ENCODE results near the gene CDKN1B. TPM values are rescaled to one million over a fixed set of nuclear protein-coding genes. Genes with fewer than 3 reads are reported as not detected.

CDKN1B gene
- total RNA-seq, 1 donor from 2014 or later: 47.4 TPM

DNA sequence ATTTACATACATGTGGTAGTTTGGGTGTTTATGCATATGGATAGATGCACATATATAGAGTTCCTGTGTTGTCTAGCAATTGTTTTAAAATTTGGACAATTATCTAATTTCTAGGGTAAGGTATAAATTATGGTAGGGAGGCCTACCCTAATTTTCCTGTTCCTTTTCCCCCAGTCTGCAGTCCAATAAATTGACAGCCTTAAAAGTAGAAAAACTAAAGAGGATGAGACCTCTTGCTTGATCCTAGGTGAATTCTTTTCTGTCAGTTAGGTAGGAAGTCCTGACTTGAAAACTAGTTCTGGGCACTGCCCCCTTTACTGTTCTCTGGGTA is 2.1 kb upstream of the CDKN1B start:
- peaks cover 50% of the 10 kb centered on the region for H3K4me1 Mint-ChIP-seq
- peak overlapping the region; percentile 96 for H3K27ac Mint-ChIP-seq
- no peak for DNase-seq
- intact Hi-C loops (cut with micrococcal nuclease): loop anchor here (2.0 to 5.0 kb wide), 8 partner anchors 14 to 1677 kb away; partner anchors contain the start of genes ATF7IP and CREBL2
- H3K9me3 Mint-ChIP-seq: no peaks in the 10 kb centered on the region
- peaks cover 25% of the 10 kb centered on the region for H3K36me3 Mint-ChIP-seq (ENCODE audit: low read depth)
- H3K4me3 Mint-ChIP-seq: peak overlapping the region; percentile 82
- no peaks in the 10 kb centered on the region for H3K27me3 Mint-ChIP-seq

- Mint-ChIP-seq H3K4me1 (peaks cover 53% of the 10 kb centered on the region), H3K9me3 (no peaks in the 10 kb centered on the region), H3K27ac (peak overlapping the region; percentile 96), H3K27me3 (no peaks in the 10 kb centered on the region), H3K4me3 (peak overlapping the region; percentile 82), H3K36me3 (ENCODE audit: low read depth) (peaks cover 31% of the 10 kb centered on the region)
- intact Hi-C loops (cut with micrococcal nuclease): loop anchor here (2.0 to 5.0 kb wide), 9 partner anchors 13 to 1677 kb away; partner anchors contain the start of genes ATF7IP and CREBL2
- peak; percentile 86 for DNase-seq
These were observed 1.6 kb upstream of the CDKN1B start for GRCh38 chr12:12715459-12716150.

DNA sequence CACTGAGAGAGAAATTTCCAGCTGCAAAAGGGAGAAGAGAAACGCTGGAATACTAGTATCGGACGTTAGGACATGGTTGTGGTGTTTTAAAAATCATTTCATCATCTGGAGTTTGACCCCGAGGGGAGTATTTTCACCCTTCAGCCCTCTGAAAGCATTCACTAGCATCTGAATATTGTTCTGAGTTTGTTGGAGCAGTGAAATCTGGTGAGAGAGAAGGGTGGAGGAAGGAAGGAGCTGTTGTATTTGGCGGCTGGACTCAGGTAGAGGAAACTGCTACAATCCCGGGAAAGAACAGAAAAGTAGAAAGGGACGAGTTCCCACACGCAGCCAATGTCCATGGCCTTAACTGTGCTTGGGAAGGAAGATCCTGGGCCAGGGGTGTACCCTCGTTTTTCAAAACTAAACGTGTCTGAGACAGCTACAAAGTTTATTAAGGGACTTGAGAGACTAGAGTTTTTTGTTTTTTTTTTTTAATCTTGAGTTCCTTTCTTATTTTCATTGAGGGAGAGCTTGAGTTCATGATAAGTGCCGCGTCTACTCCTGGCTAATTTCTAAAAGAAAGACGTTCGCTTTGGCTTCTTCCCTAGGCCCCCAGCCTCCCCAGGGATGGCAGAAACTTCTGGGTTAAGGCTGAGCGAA is 896 bp upstream of the CDKN1B start:
- Mint-ChIP-seq H3K27me3 (no peaks in the 10 kb centered on the region), H3K36me3 (ENCODE audit: low read depth) (peaks cover 37% of the 10 kb centered on the region), H3K4me1 (peaks cover 59% of the 10 kb centered on the region), H3K9me3 (no peaks in the 10 kb centered on the region), H3K27ac (peak overlapping the region; percentile 96), H3K4me3 (peak overlapping the region; percentile 82)
- intact Hi-C loops (cut with micrococcal nuclease): loop anchor here (2.0 to 5.0 kb wide), 7 partner anchors 104 to 1676 kb away; partner anchors contain the start of genes ATF7IP and CREBL2
- peak; percentile 76 for DNase-seq

GRCh38 chr12:12717586-12718380 is 615 bp downstream of the CDKN1B start:
- H3K27ac Mint-ChIP-seq: peak overlapping the region; percentile 99
- H3K4me1 Mint-ChIP-seq: peaks cover 55% of the 10 kb centered on the region
- no peaks in the 10 kb centered on the region for H3K9me3 Mint-ChIP-seq
- intact Hi-C loops (cut with micrococcal nuclease): loop anchor here (1.0 to 5.0 kb wide), 9 partner anchors 8 to 1675 kb away; partner anchors contain the start of genes ATF7IP, BORCS5 and CREBL2
- H3K27me3 Mint-ChIP-seq: no peaks in the 10 kb centered on the region
- DNase-seq: peak; percentile 82
- peak overlapping the region; percentile 97 for H3K4me3 Mint-ChIP-seq
- peaks cover 49% of the 10 kb centered on the region for H3K36me3 Mint-ChIP-seq (ENCODE audit: low read depth)

DNA sequence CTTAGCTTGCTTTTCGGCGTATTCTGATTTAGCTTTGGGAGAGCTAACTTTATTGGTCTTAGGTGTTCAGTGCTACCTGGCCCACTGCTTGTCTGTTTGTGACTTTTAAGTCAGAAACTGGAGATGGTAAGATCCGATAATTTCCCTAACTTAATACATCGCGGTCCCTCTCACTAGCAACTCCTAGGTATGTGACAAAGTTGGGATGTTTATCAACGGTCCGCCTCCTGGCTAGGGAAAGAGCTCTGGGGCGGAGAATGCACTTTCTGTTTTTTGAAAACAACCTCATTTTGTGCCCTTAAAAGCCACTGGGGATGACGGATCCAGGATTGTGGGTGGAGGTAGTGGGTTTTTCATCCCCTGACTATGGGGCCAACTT is 1.2 kb downstream of the CDKN1B start:
- Mint-ChIP-seq H3K27me3 (no peaks in the 10 kb centered on the region), H3K27ac (peak overlapping the region; percentile 99), H3K36me3 (ENCODE audit: low read depth) (peaks cover 53% of the 10 kb centered on the region), H3K4me3 (peak overlapping the region; percentile 97), H3K9me3 (no peaks in the 10 kb centered on the region), H3K4me1 (peaks cover 53% of the 10 kb centered on the region)
- peak; percentile 78 for DNase-seq
- intact Hi-C loops (cut with micrococcal nuclease): loop anchor here (5.0 kb wide), 6 partner anchors 106 to 1674 kb away; partner anchors contain the start of genes ATF7IP and CREBL2

DNA sequence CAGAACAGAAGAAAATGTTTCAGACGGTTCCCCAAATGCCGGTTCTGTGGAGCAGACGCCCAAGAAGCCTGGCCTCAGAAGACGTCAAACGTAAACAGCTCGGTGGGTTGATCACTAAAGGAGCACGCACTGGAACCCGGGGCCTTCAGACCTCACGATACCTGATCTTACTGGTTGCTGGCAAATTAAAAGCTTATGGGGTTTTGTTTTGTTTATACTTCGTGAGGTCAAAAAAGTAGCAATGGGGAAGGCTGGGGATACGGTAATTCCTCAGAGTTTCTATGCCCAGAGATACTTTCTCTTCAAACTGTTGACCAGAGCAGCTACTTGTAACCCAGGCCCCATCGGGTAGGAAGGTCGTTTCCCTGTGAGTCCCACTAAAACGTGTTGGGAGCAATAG is 1.7 kb downstream of the CDKN1B start:
- intact Hi-C loops (cut with micrococcal nuclease): loop anchor here (5.0 kb wide), 6 partner anchors 107 to 1673 kb away; partner anchors contain the start of genes ATF7IP and CREBL2
- no peaks in the 10 kb centered on the region for H3K9me3 Mint-ChIP-seq
- H3K4me1 Mint-ChIP-seq: peaks cover 49% of the 10 kb centered on the region
- H3K27ac Mint-ChIP-seq: peak overlapping the region; percentile 99
- H3K27me3 Mint-ChIP-seq: no peaks in the 10 kb centered on the region
- peak overlapping the region; percentile 97 for H3K4me3 Mint-ChIP-seq
- H3K36me3 Mint-ChIP-seq (ENCODE audit: low read depth): peaks cover 55% of the 10 kb centered on the region
- DNase-seq: peak; percentile 78

GRCh38 chr12:12719496-12719895 is 2.3 kb downstream of the CDKN1B start:
- intact Hi-C loops (cut with micrococcal nuclease): loop anchor here (5.0 kb wide), 6 partner anchors 107 to 1673 kb away; partner anchors contain the start of genes ATF7IP and CREBL2
- DNase-seq: no peak
- peaks cover 43% of the 10 kb centered on the region for H3K4me1 Mint-ChIP-seq
- peak overlapping the region; percentile 99 for H3K27ac Mint-ChIP-seq
- no peaks in the 10 kb centered on the region for H3K9me3 Mint-ChIP-seq
- H3K27me3 Mint-ChIP-seq: no peaks in the 10 kb centered on the region
- H3K4me3 Mint-ChIP-seq: peak overlapping the region; percentile 97
- H3K36me3 Mint-ChIP-seq (ENCODE audit: low read depth): peaks cover 56% of the 10 kb centered on the region

- Mint-ChIP-seq H3K9me3 (no peaks in the 10 kb centered on the region), H3K27ac (peak overlapping the region; percentile 99)
- intact Hi-C loops (cut with micrococcal nuclease): no loop called here
These were observed 2.9 kb downstream of the CDKN1B start for GRCh38 chr12:12720052-12720451.

GRCh38 chr12:12720672-12721161 is 3.5 kb downstream of the CDKN1B start:
- peaks cover 60% of the 10 kb centered on the region for H3K36me3 Mint-ChIP-seq (ENCODE audit: low read depth)
- peaks cover 2% of the 10 kb centered on the region for H3K27me3 Mint-ChIP-seq

More at GRCh38 chr12:12720052-12720451, 2.9 kb downstream of the CDKN1B start:
- Mint-ChIP-seq H3K4me1 (peaks cover 39% of the 10 kb centered on the region), H3K36me3 (ENCODE audit: low read depth) (peaks cover 57% of the 10 kb centered on the region), H3K4me3 (peak overlapping the region; percentile 97), H3K27me3 (no peaks in the 10 kb centered on the region)
- no peak for DNase-seq

DNA sequence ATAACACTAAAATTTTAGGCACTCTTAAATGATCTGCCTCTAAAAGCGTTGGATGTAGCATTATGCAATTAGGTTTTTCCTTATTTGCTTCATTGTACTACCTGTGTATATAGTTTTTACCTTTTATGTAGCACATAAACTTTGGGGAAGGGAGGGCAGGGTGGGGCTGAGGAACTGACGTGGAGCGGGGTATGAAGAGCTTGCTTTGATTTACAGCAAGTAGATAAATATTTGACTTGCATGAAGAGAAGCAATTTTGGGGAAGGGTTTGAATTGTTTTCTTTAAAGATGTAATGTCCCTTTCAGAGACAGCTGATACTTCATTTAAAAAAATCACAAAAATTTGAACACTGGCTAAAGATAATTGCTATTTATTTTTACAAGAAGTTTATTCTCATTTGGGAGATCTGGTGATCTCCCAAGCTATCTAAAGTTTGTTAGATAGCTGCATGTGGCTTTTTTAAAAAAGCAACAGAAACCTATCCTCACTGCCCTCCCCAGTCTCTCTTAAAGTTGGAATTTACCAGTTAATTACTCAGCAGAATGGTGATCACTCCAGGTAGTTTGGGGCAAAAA is 4.1 kb downstream of the CDKN1B start:
- H3K4me1 Mint-ChIP-seq: peaks cover 33% of the 10 kb centered on the region
- no peak for DNase-seq
- H3K9me3 Mint-ChIP-seq: no peaks in the 10 kb centered on the region
- H3K4me3 Mint-ChIP-seq: peak overlapping the region; percentile 97
- H3K27me3 Mint-ChIP-seq: peaks cover 3% of the 10 kb centered on the region
- H3K27ac Mint-ChIP-seq: peak overlapping the region; percentile 99
- intact Hi-C loops (cut with micrococcal nuclease): no loop called here
- peaks cover 62% of the 10 kb centered on the region for H3K36me3 Mint-ChIP-seq (ENCODE audit: low read depth)

More at GRCh38 chr12:12720672-12721161, 3.5 kb downstream of the CDKN1B start:
- DNase-seq: peak; percentile 77
- peak overlapping the region; percentile 97 for H3K4me3 Mint-ChIP-seq
- peak overlapping the region; percentile 99 for H3K27ac Mint-ChIP-seq
- intact Hi-C loops (cut with micrococcal nuclease): no loop called here
- H3K4me1 Mint-ChIP-seq: peaks cover 37% of the 10 kb centered on the region
- no peaks in the 10 kb centered on the region for H3K9me3 Mint-ChIP-seq

- H3K36me3 Mint-ChIP-seq (ENCODE audit: low read depth): peaks cover 67% of the 10 kb centered on the region
- intact Hi-C loops (cut with micrococcal nuclease): no loop called here
These were observed 4.8 kb downstream of the CDKN1B start for GRCh38 chr12:12721814-12722434.

DNA sequence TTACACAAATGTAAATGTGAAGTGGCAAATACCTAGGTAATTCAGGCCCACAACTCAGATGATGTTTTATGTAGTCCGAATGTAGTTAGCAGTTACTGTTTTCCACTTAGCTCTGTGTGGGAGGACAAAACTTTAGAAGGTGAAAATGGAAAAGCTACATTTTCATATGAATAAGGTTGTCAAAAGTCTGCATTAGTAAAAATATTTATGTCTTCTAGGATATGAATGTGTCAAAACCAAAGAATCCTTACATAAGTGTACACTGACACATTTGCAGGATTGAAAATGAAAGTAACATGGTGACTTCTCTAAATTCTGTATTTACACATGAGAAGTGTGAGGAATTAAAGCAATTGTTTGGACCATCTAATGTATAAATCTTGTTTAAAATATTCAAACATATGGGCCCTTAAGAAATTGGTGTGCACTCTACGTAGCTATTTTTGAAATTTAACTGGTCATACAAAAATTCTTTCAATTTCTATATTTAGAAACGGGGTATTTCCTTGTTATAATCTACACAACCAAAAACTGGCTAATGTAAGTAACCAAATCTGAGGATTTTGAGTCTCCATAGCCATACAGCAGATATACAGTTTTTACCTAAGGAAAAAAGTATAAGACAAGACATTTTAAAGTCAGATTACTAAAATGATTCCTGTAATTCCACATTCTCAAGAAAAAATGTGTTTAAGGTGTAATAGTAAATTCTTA is 5.4 kb downstream of the CDKN1B start:
- Mint-ChIP-seq H3K36me3 (ENCODE audit: low read depth) (peaks cover 65% of the 10 kb centered on the region), H3K27me3 (peaks cover 3% of the 10 kb centered on the region), H3K9me3 (no peaks in the 10 kb centered on the region), H3K4me1 (peaks cover 36% of the 10 kb centered on the region), H3K4me3 (peak overlapping the region; percentile 85), H3K27ac (peak overlapping the region; percentile 97)
- DNase-seq: no peak
- intact Hi-C loops (cut with micrococcal nuclease): no loop called here

More at GRCh38 chr12:12721814-12722434, 4.8 kb downstream of the CDKN1B start:
- no peaks in the 10 kb centered on the region for H3K9me3 Mint-ChIP-seq
- peak overlapping the region; percentile 97 for H3K4me3 Mint-ChIP-seq
- H3K27me3 Mint-ChIP-seq: peaks cover 3% of the 10 kb centered on the region
- peaks cover 35% of the 10 kb centered on the region for H3K4me1 Mint-ChIP-seq
- no peak for DNase-seq
- H3K27ac Mint-ChIP-seq: peak overlapping the region; percentile 99
